Non-pigmented ciliary epithelial cell (primary cell): ENCODE results near the gene AOAH.
"Not testable (repeated sequence)": the region's sequence is repeated elsewhere in the genome, so short reads cannot be mapped to it uniquely, and the experiment has no call there.

Source experiments
- DNase-seq: peaks from one replicate; pipeline ENCODE4 v3.0.0-alpha.2; 2010; ENCODE audit warnings: low read depth

Gene AOAH

GRCh38 chr7:36506820-36507219 lies 217.5 kb downstream of the AOAH start:
- DNase-seq: no peak

- no peak for DNase-seq
Observed at GRCh38 chr7:36506130-36506798, 218.0 kb downstream of the AOAH start.

DNA sequence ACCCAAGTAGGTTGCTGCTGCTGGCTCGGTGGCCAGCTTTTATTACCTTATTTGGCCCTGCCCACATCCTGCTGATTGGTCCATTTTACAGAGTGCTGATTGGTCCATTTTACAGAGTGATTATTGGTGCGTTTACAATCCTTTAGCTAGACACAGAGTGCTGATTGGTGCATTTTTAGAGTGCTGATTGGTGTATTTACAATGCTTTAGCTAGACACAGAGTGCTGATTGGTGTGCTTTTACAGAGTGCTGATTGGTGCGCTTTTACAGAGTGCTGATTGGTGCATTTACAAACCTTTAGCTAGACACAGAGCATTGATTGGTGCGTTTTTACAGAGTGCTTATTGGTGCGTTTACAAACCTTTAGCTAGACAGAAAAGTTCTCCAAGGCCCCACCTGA lies 219.7 kb downstream of the AOAH start:
- not testable (repeated sequence) for DNase-seq

DNA sequence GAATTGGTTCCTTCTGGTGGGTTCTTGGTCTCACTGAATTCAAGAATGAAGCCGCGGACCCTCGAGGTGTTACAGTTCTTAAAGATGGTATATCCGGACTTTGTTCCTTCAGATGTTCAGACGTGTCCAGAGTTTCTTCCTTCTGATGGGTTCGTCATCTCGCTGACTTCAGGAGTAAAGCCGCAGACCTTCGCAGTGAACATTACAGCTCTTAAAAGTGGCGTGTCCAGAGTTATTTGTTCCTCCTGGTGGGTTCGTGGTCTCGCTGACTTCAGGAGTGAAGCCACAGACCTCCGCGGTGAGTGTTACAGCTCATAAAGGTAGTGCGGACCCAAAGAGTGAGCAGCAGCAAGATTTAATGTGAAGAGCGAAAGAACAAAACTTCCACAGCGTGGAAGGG lies 220.1 kb downstream of the AOAH start:
- not testable (repeated sequence) for DNase-seq

DNA sequence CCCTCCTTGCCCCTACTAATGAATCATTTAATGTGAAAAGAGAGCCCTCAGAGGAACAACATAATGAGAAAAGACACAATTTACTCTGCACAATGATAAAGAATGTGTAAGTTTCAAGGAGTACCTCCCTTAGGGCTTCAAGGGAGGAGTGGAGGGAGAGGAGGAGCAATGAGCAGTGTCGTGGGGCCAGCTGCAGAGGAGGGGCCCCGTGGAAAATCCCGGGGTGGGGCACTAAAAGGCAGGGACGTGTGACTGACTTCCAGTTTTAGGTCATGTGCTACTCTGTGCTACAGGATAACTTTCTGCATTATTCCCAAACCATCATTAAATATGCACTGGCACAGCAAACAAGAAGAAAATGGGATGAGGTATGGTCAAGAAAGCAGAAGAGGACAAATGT lies 226.5 kb downstream of the AOAH start:
- no peak for DNase-seq

DNA sequence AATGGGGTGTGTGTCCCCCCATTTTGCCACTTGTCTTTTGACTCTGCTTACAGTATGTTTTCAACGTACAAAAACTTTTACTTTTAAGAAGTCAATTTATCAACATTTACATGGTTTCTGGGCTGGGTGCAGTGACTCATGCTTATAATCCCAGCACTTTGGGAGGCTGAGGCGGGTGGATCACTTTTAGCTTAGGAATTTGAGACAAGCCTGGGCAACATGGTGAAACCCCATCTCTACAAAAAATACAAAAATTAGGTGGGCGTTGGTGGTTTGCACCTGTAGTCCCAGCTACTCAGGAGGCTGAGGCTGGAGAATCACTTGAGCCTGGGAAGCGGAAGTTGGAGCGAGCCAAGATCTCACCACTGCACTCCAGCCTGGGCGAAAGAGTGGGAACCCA lies 227.1 kb downstream of the AOAH start:
- DNase-seq: not testable (repeated sequence)

DNA sequence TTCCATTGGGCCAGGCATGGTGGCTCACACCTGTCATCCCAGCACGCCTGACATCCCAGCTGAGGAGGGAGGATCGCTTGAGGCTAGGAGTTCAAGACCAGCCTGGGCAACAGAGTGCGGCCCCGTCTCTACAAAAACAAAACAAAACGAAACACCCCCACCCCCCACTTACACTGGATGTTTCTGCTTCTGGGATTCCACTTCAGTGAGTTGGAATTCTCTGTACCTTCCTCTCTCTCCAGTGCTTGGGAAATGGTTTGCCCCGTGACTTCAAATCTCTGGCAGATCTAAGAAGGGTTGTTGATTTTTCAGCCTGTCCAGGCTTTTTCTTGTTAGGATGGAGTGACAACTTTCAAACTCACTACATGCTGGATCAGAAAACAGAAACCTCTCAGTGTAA lies 227.7 kb downstream of the AOAH start:
- no peak for DNase-seq

GRCh38 chr7:36491317-36491716 lies 233.0 kb downstream of the AOAH start:
- no peak for DNase-seq

DNA sequence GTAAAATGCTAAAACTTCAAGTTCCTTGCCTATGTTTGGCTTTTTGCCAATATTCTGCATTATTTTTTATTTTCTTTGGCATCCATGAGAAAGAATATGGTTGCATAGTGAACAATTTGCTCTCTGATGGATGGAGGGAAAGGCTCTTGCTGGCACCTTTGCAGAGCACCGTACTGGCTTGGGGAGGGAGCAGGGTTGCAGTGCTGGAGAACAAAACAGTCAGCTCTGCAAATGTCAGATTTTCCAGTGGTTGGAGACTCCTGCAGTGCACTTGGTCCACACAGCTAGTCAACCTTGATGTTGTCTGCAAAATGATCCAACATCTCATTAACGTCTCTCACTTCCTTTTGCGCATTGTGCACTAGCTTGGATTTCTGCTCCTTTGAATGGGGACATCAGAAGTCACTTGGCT lies 233.9 kb downstream of the AOAH start:
- DNase-seq: no peak

DNA sequence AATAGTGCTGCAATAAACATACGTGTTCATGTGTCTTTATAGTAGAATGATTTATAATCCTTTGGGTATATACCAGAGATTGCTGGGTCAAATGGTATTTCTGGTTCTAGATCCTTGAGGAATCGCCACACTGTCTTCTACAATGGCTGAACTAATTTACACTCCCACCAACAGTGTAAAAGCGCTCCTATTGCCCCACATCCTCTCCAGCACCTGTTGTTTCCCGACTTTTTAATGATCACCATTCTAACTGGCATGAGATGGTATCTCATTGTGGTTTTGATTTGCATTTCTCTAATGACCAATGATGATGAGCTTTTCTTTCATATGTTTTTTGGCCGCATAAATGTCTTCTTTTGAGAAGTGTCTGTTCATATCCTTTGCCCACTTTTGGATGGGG lies 235.6 kb downstream of the AOAH start:
- DNase-seq: not testable (repeated sequence)

GRCh38 chr7:36487756-36488336 lies 236.4 kb downstream of the AOAH start:
- DNase-seq: no peak

DNA sequence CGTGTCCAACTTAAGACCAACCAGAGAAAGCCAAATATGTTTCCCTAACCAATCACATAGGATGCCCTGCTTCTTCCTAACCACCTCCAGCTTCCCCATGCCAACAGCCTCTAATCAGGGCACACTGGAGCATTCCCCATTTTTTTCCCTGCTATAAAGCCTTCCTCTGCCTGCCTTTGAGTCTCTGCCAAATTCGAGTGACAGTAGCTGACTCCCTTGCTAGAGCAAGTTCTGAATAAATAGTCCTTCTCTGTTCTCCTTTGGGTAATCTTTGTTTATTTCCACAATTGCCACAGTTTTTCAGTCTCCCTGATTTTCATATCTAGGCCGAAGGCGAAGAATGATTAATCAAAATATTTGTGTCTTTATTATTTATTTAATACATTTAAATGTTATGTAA lies 238.0 kb downstream of the AOAH start:
- no peak for DNase-seq

- no peak for DNase-seq
Observed at GRCh38 chr7:36484265-36484664, 240.0 kb downstream of the AOAH start.

DNA sequence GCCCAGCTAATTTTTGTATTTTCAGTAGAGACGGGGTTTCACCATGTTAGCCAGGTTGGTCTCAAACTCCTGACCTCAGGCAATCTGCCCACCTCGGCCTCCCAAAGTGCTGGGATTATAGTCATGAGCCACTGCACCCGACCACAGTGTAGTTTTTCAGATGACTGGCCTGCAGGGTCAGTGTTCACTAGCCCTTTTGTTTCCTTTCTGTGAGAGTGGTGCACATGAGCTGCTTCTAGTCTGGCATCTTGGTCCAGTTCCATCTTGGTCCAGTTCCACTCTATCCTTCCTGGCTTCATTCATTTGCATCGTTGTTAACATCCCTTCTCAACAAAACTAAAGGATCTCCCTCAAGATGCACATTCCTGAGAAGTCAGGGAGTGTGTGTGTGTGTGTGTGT lies 240.4 kb downstream of the AOAH start:
- DNase-seq: not testable (repeated sequence)

GRCh38 chr7:36478745-36479144 lies 245.5 kb downstream of the AOAH start:
- DNase-seq: no peak

DNA sequence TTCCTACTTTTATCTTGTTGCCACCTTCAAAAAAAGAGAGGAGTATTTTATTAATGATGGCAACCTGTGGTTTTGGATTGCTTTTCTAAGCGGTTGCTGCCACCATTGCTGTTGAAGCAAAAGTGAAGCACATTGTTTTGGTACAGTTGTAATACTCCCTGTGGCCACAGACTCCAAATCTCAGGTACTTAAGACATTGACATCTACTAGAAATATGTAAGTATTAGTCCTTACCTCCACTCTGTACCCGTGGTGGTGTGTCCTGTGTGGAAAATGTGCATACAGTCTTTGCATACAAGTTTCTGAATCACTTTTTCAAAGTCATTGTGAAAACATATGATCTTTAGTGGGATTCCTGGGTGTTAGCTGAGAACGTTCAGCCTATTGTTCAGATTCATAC lies 248.9 kb downstream of the AOAH start:
- DNase-seq: no peak

DNA sequence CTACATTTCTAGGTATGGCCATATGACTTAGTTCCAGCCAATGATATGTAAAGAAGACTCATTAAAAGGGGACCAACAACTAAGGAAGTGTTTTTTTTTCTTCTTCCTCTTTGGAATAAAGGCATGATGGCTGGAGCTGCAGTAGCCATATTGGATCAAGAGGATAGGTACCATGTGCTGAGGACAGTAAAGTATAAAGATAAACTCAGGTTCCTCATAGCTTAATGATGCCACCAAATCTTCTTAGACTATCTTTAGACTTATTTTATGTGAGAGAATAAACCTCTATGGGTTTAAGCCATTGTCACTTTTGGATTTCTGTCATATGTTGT lies 249.3 kb downstream of the AOAH start:
- no peak for DNase-seq

DNA sequence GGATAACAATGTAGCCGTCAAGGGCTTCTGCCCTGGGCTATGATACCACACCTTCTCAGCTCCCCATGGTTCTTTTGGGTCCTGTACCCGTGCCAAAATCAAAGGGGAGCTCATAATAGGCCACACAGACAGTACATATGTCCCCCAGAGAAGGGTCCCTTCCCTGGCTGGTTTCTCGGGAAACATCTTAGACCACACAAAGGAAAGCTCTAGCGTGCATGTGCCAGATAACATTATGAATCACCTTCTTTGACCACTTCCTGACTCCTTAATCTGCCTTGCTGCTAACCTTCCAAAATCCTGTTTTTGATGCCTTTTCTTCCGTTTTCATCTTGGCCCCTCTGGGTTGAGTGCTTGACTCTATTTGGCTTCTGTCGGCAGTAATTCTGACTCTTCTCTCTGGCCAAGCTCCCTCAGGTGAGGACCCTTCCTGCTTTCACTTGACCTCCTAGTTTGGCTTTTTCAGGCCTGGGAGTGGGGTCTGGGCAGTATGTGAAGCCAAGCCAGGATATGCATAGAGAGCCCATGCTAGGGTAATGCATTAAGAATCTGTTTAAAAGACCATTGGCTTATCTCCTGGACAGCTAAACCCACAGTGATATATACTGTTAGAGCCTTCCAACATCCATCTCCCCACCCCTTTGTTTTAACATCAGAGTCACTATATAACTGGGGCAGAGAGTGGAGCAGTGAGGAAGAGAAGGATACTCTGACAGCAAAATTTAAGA lies 249.8 kb downstream of the AOAH start:
- DNase-seq: peak; percentile 18

- no peak for DNase-seq
Observed at GRCh38 chr7:36473454-36474282, 250.6 kb downstream of the AOAH start.

GRCh38 chr7:36472141-36472729 lies 252.1 kb downstream of the AOAH start:
- no peak for DNase-seq

GRCh38 chr7:36469236-36469635 lies 255.1 kb downstream of the AOAH start:
- DNase-seq: no peak

GRCh38 chr7:36468370-36469101 lies 255.8 kb downstream of the AOAH start:
- no peak for DNase-seq
